D721Med (cell line): Measurements from ENCODE around the gene IFNA17.
A peak's percentile ranks its signal among the peaks of the same experiment; 100 is the strongest.
"Not testable (repeated sequence)": the region's sequence is repeated elsewhere in the genome, so short reads cannot be mapped to it uniquely, and the experiment has no call there.

Experiments
- DNase-seq: peaks from one replicate; pipeline ENCODE4 v3.0.0; 2011; ENCODE audit warnings: low spot score; ENCODE audit not compliant: insufficient read length
- FAIRE-seq: peaks from 2 replicates; lab custom pipeline; 2011; peaks lifted over from hg19 to GRCh38; lab: Jason Lieb, UNC
- TF ChIP-seq, protein P1 (sequence below): IDR thresholded peaks from 2 replicates; pipeline ENCODE4 v1.5.1; 2012; ENCODE audit warnings: mild to moderate bottlenecking, control low read depth; ENCODE audit not compliant: insufficient read depth; ENCODE audit errors: missing control alignments

Gene IFNA17

DNA sequence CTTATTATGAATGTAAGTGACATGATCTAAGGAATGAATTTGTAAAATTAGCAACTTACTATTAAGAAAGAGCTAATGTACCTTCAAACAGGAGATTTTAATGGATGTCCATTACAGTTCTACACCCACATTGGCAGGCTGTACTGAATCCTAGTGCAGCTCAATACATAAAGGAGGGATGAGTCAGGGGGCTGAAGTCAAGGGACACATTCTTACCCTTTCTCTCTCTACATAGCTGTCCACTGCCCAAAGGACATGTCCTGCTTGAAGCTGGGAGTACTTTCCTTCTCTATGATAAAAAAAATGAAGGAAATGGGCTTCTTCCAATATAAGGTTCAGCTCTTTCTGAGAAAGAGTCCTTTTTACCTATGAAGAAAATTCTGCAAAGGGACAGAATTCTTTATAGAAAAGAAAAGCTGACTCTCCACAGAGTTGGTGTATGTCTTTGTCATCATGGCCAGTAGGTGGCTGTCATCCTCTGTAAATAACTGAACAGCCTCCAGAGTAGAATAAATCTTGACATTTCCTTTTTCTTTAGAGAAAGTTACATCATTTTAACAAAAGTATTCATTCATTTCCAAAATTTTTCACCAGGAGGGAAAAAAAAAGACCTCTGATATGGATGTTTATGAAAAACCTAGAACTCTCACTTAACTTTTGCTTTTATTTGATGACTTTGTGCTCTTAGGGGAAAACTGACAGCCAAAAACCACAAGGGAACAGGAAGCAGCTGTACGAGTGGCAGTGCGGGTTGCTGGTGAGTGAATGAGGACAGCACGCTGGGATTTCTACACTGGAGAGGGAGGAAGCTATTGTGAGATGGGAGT, 24.9 kb upstream of the IFNA17 start:
- DNase-seq: no peak
- TF ChIP-seq, protein P1, sequence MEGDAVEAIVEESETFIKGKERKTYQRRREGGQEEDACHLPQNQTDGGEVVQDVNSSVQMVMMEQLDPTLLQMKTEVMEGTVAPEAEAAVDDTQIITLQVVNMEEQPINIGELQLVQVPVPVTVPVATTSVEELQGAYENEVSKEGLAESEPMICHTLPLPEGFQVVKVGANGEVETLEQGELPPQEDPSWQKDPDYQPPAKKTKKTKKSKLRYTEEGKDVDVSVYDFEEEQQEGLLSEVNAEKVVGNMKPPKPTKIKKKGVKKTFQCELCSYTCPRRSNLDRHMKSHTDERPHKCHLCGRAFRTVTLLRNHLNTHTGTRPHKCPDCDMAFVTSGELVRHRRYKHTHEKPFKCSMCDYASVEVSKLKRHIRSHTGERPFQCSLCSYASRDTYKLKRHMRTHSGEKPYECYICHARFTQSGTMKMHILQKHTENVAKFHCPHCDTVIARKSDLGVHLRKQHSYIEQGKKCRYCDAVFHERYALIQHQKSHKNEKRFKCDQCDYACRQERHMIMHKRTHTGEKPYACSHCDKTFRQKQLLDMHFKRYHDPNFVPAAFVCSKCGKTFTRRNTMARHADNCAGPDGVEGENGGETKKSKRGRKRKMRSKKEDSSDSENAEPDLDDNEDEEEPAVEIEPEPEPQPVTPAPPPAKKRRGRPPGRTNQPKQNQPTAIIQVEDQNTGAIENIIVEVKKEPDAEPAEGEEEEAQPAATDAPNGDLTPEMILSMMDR: peak; percentile 56
- FAIRE-seq: no peak

DNA sequence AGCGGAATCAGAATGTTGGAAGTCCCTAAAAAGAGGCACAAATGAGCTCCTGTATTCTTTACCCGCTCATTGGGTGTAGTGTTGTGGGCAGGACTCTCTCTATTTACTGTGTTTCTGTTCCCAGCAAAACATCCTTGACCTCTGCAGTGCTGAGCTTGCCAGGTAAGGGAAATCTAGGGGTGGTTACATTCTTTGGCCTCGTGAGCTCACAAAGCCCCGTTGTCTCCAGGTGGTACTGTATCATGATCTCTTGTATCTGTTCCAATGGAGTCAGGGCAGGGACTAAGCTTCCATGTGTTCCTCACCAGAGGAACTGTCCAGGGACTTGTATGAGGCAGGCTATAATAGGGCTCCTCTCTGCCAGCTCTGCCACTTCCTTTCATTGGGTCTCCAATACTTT, 23.6 kb upstream of the IFNA17 start:
- no peak for FAIRE-seq
- TF ChIP-seq, protein P1: no peak
- no peak for DNase-seq

DNA sequence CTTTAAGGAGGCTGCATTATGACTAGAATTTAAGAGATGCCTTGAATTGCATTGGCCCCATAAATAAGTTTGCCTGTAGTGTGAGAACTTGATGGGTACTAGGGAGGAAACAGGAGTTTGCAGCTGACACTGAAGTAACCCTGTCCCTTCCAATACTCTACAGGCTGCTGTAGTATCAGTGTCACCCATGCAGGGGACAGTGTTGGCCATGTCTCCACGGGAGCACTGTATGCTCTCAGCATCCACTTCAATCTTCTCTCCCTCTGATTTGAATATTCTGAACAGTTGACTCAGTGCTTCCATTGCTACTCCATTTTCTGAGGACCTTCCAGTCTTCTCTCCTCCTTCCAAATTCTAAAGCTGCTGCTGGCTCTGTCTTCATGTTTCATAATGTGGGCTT, 23.2 kb upstream of the IFNA17 start:
- TF ChIP-seq, protein P1: no peak
- FAIRE-seq (no peak), DNase-seq (no peak)

DNA sequence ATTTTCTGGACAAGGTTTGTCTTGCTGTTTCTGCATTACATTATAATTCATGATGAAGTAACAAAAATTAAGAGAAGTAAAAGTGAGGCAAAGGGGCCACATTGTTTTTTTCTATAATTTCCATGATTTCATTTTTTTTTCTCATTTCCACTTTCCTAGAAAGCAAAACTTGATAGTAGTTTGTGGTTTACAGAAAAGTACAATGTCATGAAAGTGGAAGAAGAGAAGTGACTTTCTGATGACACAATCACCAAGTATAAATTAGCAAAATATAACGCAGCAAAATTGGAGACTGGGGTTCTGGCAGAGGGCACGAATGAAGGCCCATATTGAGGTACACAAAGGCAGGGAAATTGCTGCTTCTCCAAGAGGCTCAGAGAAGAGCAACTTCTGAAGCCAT, 16.8 kb upstream of the IFNA17 start:
- TF ChIP-seq, protein P1: no peak
- DNase-seq: no peak
- FAIRE-seq: no peak

DNA sequence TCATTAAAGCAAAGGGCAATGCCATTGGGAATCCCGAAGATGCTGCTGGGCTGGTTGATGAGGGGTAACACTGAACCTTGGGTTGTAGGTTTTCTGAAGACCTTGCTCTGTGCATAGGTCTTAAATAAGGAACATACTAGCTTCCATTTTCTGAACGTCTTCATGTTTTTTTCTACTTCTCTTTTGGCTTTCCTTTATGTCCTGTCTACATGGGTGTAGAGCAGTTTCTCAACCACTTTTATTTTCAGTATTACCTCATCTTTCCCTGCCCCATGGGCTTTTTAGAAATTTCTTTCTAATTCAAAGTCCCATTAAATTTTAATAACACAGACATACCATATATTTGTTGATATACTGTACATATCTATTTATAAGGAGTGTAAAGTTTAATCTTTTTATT, 11.9 kb upstream of the IFNA17 start, which contains the start of gene IFNA14:
Gene IFNA14, minus strand, starts transcription at position 95 of the 400 bp plus-strand sequence. Its CDS starts 70 bp downstream, at position 25.
- TF ChIP-seq, protein P1: no peak
- DNase-seq: no peak
- FAIRE-seq: no peak

DNA sequence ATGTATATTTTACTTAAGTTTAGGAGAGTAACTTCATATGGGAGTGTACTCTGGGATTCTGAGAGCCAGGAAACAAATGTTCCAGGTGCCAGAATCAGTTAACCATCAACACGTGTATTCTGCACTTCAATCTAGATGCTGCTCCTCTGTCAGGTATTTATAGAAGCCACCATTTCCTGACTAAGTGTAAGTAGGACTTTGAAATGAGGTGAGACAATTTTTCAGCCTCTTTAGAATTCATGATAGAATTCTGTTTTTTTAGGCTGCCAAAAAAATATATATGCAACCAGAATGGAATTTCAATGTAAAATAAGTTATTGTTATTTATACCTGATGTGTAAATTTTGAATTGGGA, 8.3 kb upstream of the IFNA17 start:
- not testable (repeated sequence) for DNase-seq, FAIRE-seq

DNA sequence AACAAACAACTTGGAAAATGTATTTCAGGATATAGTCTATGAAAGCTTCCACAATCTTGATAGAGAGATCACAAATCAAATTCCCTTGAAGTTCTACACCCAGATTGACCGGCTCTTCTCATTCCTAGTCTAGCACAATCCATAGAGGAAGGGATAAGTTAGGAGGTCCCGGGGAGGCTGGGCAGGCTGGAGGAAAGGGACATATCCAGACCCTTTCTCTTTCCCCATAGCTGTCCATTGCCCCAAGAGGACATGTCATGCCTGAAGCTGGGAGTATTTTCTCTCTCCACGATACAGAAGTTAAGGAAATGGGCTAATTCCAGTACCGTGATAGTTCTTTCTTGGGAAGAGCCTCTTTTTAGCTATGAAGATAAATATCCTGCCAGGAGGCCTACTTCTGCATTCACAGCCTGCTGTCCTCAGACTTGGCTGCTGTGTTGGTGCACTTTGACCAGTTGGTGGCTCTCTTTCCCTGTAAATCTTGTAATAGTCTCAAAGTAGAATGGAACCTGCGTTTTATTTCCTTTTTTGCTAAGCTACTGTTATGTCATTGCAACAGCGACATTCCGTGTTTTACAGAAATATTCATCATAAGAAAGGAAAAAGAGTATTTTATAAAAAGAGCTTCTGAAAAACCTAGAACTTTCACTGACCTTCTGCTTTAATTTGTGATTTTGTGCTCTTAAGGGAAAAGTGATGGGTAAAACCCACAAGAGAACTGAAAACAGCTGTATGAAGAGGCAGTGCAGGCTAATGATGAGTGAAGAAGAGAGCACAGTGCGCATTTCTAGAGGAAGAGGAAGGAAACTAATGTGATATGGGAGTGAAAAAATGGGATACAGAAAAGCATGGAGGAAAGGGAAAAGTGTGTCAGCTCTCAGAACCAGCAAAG, 7.7 kb upstream of the IFNA17 start:
- not testable (repeated sequence) for DNase-seq, FAIRE-seq
- TF ChIP-seq, protein P1: peak; percentile 72
